ENCODE measurements around the gene CYBC1.

Gene CYBC1

GRCh38 chr17:82411396-82412053 lies 39.0 kb downstream of the CYBC1 start:
- DNase-seq (ENCODE audit: low read depth in 2 of 2, low spot score in 1 of 2) = no peak

GRCh38 chr17:82410014-82410716 lies 40.4 kb downstream of the CYBC1 start:
- no peak for DNase-seq (ENCODE audit: low read depth in 2 of 2, low spot score in 1 of 2)

DNA sequence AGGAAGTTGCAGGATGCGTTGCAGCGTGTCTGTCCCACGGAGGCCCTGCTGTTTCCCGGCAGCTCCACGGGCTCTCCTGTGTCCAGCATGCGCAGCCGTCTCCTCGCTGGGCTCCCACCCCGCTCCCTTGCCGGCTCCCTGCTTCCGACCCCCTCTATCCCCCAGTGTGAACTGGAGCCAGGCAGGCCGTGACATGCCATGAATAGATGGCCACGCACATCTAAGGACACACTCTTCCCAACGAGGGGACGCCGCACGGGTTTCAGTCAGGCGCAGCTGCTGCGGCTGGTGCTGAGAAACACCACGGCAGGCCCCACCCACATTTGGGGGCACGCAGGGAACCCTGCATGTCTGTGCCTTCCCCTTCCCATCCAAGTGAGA lies 41.6 kb downstream of the CYBC1 start:
- no peak for DNase-seq (ENCODE audit: low read depth in 2 of 2, low spot score in 1 of 2)

DNA sequence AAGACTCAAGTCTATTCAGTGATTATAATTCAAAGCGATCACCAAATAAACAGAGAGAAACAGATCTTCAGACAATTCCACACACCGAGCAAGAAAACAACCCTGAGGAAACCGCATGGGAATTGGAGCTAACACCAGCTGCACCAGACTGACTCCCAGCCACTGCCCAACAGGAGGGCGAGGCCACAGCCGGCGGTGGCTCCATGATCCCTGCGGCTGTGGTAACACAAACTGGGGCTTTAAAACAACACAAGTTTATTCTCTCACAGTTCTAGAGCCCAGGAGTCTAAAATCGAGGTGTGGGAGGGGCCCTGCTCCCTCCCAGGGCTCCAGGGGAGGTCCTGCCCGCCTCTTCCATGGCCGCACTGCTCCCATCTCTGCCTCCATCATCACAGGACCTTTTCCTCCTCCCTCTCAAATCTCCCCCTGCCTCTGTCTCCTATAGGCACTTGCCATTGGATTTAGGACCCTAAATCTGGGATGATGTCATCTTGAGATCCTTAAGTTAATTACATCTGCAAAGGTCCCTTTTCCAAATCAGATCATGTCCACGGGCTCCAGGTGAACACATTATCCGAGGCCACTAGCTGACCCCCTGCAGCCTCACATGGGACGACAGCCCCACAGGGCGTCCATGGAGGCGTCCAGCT lies 42.1 kb downstream of the CYBC1 start:
- no peak for DNase-seq (ENCODE audit: low read depth in 2 of 2, low spot score in 1 of 2)

DNA sequence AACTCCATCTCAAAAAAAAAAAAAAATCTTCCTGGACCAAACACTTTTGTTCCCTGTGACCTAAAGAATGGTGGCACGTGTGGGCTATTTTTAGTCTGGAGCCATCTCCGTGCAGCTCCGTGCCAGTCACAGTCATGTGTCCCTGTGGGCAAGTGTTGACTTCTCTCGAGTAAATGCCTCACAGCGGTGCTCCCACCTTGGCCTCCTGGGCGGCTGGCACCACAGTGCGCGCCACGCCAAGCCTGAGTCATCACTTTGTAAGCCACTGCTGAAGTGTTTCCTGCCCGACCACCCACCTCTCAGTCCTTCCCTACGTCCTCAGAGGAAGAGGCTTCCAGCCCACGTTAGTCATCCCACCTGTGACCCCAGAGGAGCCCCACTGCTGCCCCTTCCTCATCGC lies 43.3 kb downstream of the CYBC1 start:
- DNase-seq (ENCODE audit: low read depth in 2 of 2, low spot score in 1 of 2) = no peak

DNA sequence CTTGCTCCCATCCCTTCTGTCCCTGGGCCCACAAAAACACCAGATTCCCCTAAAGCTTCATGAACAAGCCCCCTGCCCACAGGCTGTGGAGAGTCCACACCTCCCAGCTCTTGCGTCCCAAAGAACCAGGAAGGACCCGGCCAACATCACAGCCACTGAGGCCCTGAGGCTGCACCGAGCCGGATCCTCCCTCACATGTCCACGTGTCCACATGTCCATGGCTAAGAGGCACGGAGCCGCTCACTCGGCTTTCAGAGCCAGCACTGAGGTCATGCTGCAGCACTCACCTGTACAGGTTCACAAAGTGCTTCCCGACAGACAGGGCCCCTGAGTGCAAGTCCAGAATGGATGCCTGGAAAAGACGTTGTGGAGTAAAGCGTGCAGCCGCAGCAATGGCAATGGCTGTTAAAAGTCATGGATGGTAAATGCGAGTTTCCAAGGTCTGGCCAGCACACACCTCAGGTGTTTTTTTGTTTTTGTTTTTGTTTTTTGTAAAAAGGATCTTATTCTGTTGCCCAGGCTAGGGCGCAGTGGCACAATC lies 44.4 kb downstream of the CYBC1 start:
- DNase-seq (ENCODE audit: low read depth in 2 of 2, low spot score in 1 of 2) = no peak

DNA sequence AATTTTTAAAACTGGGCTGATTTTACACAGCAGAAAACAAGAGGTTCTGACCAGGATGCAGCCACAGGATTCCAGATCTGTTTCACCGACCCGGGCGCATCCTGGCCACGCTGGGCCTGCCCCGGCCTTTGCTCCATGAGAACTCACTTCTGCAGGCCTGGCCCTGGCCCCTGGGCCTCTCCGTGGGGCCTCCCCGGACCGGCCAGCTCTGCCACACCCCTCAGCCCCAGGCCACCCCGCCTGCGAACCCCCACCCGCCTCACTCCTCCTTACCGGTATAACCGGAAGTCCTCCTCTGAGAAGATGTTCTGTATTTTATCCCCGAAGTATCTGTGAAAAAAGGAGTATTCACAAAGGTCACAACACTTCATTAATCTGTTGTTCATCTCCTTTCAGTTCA lies 45.5 kb downstream of the CYBC1 start:
- DNase-seq (ENCODE audit: low read depth in 2 of 2, low spot score in 1 of 2) = no peak

DNA sequence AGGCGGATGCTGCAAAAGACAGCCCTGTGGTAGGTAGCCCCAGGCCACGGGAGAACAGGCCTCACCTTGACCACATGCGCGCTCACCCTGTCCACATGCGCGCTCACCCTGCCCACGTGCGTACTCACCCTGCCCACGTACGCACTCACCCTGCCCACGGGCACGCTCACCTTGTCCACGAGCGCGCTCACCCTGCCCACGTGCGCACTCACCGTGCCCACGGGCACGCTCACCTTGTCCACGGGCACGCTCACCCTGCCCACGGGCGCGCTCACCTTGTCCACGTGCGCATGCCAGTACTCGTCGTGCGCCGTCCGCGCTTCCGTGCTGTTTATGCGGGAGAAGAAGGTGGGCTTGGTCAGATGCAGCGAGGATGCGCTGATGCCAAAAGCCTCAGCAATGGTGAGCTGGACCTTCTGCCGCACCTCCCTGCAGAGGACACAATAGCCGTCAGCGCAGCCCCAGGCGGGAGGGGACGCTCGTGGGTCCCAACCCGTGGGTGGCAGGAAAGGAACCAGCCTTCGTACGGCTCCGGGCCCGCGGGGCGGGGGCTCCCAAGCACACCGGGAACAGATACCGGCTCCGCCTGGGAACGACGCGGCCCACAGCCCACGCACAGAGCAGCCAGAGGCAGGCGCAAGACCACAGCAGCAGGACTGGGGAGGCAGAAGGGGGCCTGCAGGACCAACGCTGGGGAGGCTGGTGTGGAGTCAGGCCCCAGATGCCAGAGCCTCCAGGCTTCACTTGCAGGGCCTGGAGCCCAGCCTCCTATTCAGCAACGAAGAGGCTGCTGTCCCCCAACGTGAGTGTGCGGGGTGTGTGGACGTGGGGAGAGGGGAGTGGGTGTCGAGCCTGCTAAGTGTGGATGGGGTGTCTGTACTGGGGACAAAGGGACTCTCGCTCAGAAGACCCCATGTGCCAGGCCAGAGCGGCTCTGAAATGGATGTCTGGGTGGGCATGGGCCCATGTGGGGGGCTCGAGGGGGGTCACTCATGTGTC lies 46.6 kb downstream of the CYBC1 start:
- no peak for DNase-seq (ENCODE audit: low read depth in 2 of 2, low spot score in 1 of 2)

- no peak for DNase-seq (ENCODE audit: low read depth in 2 of 2, low spot score in 1 of 2)
Measured at GRCh38 chr17:82402865-82403264, 47.7 kb downstream of the CYBC1 start.

DNA sequence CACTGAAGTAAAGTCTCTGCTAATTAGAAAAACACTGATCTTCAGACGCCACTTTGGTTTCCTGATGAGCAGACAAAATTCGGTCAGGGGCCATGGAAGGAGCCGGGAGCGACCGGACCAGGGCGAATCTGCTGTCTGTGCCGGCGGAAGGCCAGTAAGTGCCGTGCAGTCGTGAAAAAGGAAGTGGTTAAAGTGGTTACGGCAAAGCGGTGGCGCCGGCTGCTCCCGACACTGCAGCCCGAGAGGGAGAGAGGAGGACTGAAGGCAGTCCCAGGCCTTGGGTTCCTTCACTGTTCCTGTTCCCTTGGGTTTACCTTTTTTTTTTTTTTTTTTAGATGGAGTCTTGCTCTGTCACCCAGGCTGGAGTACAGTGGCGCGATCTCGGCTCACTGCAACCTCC lies 49.7 kb downstream of the CYBC1 start:
- peak in 1 of 2 donors; percentile 26 for DNase-seq (ENCODE audit: low read depth in 2 of 2, low spot score in 1 of 2)

- DNase-seq (ENCODE audit: low read depth in 2 of 2, low spot score in 1 of 2) = no peak
Measured at GRCh38 chr17:82400206-82400605, 50.3 kb downstream of the CYBC1 start.

GRCh38 chr17:82399601-82400101 lies 50.9 kb downstream of the CYBC1 start:
- DNase-seq (ENCODE audit: low read depth in 2 of 2, low spot score in 1 of 2) = no peak

DNA sequence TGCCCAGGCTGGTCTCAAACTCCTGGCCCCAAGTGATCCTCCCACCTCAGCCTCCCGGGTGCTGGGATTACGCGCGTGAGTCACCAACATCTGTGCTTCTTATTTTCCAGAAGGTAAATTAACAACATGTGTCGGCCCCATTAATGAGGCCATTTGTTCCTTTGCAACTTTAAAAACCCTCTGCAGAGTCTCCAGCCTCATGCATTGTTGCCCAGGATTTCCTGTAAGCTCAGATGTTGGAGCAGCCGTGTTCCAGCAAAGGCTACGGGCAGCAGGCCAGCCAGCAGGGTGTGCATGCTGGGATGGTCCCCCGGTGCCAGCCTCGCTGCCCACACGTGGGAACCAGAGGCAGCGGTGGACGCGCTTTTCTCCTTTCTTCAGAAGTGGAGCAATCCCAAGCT lies 51.5 kb downstream of the CYBC1 start:
- DNase-seq (ENCODE audit: low read depth in 2 of 2, low spot score in 1 of 2) = no peak

DNA sequence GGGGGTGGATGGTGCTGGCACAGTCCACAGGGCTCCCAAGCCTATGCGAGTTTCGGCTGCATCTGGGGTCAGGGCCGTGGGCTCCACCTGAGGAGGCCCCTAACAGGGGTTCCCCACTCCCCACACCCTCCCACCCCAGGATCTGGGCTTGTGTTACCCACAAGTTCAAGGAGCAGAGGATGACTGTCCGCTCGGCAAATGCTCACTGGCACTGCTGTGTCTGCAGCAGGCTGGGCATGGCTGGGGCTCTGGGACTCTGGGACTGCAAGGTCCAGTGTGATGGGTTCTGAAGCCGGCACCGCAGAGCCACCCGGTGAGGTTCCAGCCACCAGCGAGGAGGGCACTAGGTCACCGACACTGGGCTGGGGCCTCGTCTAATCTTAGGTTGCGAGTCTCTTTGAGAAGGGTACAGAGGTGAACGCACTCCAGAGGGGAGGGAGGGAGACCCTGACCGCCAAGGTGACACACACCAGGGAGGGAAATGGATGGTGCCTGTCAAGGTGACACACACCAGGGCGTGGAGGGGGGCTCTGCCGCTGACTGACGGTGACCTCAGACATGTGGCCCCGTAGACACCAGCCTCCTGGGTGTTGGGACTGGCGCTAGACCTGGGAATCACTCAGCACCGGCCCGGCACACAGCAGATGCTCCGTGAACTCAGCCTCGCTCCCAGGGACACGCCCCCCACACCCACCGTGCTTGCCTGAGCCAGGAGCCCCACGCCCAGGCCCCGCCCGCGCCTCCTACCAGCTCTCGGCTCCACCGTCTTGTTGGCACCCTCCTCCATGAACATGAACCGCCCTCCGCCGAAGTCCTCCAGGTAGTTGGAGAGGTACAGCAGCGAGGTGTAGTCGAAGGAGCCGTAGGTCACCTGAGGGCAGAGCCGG lies 52.9 kb downstream of the CYBC1 start:
- DNase-seq (ENCODE audit: low read depth in 2 of 2, low spot score in 1 of 2) = no peak

DNA sequence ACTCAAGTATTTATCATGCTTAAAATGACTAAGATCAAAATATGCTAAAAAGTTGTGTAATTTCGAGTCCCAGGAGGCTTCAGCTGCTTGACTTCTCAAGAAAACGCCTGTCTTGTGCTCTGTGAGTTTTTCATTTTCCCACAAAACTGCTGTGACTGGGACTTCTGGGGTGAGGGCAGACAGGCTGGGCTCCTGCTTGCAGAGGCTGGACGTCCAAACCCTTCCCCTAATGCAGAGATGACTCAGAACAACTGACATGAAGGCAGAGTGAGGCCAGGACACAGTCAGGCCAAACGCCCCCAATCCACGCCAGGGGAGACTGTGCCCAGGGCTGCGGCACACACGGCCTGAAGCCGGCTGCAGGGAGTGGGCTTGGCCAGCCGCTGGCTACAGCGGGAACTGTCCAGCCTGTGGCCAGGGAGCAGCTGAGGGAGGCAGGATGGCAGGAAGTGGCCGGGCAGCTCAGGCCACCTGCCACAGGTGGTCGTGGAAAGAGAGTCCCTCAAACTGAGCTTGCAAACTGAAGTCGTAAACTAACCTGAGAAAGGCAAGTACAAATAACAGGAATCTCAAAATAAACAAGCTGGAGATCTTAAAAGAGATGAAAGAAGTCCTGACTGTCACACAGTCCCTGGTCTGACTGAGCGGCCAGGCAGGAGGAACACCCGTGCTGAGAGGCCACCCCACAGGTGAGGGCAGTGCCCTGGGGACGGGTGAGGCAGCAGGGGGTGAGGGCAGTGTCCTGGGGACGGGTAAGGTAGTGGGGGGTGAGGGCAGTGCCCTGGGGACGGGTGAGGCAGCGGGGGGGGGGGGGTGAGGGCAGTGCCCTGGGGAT lies 53.7 kb downstream of the CYBC1 start:
- DNase-seq (ENCODE audit: low read depth in 2 of 2, low spot score in 1 of 2) = no peak

- DNase-seq (ENCODE audit: low read depth in 2 of 2, low spot score in 1 of 2) = no peak
Measured at GRCh38 chr17:82394278-82394677, 56.3 kb downstream of the CYBC1 start.

DNA sequence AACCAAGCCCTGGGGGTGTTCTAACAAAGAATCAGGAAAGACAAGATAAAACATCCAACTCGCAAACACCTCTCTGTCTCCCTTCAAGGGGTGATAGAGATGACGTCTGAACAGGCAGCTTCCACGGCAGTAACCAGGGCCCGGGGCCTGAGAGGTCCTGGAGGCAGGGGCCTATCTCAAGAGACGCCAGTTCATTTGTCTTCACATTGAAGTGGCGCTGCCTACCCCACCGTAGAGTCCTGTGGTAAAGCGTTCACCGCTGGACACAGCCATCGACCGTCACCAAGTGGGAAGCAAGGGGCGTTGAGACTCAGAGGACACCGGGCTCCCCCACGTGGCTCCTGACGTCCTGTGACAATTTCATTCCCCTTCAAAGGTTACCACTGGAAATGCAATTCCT lies 57.6 kb downstream of the CYBC1 start:
- no peak for DNase-seq (ENCODE audit: low read depth in 2 of 2, low spot score in 1 of 2)
